ENCODE measurements around the gene SPATA6.

GRCh38 chr1:48430832-48431231, 41.2 kb downstream of the SPATA6 start:
- TF ChIP-seq, protein P1, sequence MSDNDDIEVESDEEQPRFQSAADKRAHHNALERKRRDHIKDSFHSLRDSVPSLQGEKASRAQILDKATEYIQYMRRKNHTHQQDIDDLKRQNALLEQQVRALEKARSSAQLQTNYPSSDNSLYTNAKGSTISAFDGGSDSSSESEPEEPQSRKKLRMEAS (IDR thresholded peaks at IDR 0.05) = no peak
- TF ChIP-seq POLR2A (IDR thresholded peaks at IDR 0.05; ENCODE audit: low read length) (no peak), CTCF (IDR thresholded peaks at IDR 0.05) (no peak)

Measured in A549 (cell line).